ENCODE measurements around the gene NSUN7.

DNA sequence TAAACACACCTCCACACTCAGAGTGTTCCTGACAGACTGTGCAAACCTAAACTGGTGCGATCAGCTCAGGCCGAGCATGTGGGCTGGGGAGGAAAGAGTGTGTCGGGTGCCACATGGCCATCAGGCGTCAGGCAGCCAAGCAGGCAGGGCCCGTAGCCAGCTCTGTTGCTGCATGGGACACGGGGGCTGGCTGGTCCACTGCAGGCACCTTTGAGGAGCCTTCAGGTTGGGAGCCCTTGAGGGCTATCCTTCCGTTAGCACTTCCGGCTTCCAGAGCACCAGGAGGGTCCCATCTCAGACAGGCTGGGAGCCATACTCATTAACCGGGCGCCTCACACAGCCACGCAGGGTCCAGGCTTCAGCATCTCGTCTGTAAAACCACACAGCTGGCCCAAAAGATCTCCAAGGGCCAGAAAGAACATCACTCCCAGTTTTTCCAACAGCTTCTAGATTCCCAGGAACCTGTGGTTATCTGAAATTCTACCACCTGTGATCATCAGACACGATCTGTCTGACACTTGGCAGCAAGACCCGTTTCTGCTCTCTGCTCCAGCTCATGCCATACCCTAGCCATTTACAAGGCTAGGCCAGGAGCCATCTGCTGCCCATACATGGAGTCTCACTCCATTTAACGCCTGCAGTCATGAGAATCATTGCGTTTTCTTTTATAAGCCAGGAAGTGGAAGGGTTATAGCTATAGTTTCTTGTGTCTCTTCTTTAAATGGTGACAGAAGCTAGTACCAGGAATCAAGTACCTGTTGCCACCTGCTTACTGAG, 87.5 kb downstream of the NSUN7 start:
- no peak for TF ChIP-seq ARNT (IDR thresholded peaks at IDR 0.05)
- no peak for TF ChIP-seq NFRKB (IDR thresholded peaks at IDR 0.05)
- no peak for TF ChIP-seq ZNF384 (IDR thresholded peaks at IDR 0.05)
- no peak for TF ChIP-seq BHLHE40 (IDR thresholded peaks at IDR 0.05; ENCODE audit: borderline replicate concordance)
- TF ChIP-seq TARDBP (IDR thresholded peaks at IDR 0.05), result no peak
- no peak for TF ChIP-seq LEF1 (IDR thresholded peaks at IDR 0.05; ENCODE audit: borderline replicate concordance)
- no peak for TF ChIP-seq FOXM1 (IDR thresholded peaks at IDR 0.05; ENCODE audit: borderline replicate concordance)
